ENCODE results near the gene RELN.

The RELN gene

GRCh38 chr7:103714376-103714927 is 275.0 kb downstream of the RELN start:
- in situ Hi-C loops (cut with HindIII; ENCODE audit: low sequenced_read_pairs) = no loop called here
- no peak overlapping the region for H3K4me3 ChIP-seq (ENCODE audit: low read depth, low read length)
- no peak for DNase-seq (ENCODE audit: low read depth, low spot score)
- TF ChIP-seq CTCF (IDR thresholded peaks at IDR 0.05; ENCODE audit: low read depth, low read length) = no peak

GRCh38 chr7:103712991-103713778 is 276.3 kb downstream of the RELN start:
- no peak for TF ChIP-seq CTCF (IDR thresholded peaks at IDR 0.05; ENCODE audit: low read depth, low read length)

GRCh38 chr7:103711413-103711812 is 278.0 kb downstream of the RELN start:
- H3K4me3 ChIP-seq (ENCODE audit: low read depth, low read length) = no peak overlapping the region
- no peak for TF ChIP-seq CTCF (IDR thresholded peaks at IDR 0.05; ENCODE audit: low read depth, low read length)
- in situ Hi-C loops (cut with HindIII; ENCODE audit: low sequenced_read_pairs) = no loop called here
- DNase-seq (ENCODE audit: low read depth, low spot score) = no peak

More at GRCh38 chr7:103712991-103713778, 276.3 kb downstream of the RELN start:
- in situ Hi-C loops (cut with HindIII; ENCODE audit: low sequenced_read_pairs) = no loop called here
- no peak overlapping the region for H3K4me3 ChIP-seq (ENCODE audit: low read depth, low read length)
- no peak for DNase-seq (ENCODE audit: low read depth, low spot score)

GRCh38 chr7:103710247-103710646 is 279.2 kb downstream of the RELN start:
- no peak for TF ChIP-seq CTCF (IDR thresholded peaks at IDR 0.05; ENCODE audit: low read depth, low read length)
- in situ Hi-C loops (cut with HindIII; ENCODE audit: low sequenced_read_pairs) = no loop called here
- H3K4me3 ChIP-seq (ENCODE audit: low read depth, low read length) = no peak overlapping the region
- no peak for DNase-seq (ENCODE audit: low read depth, low spot score)

GRCh38 chr7:103706805-103707204 is 282.7 kb downstream of the RELN start:
- in situ Hi-C loops (cut with HindIII; ENCODE audit: low sequenced_read_pairs) = no loop called here
- no peak for DNase-seq (ENCODE audit: low read depth, low spot score)
- no peak overlapping the region for H3K4me3 ChIP-seq (ENCODE audit: low read depth, low read length)
- no peak for TF ChIP-seq CTCF (IDR thresholded peaks at IDR 0.05; ENCODE audit: low read depth, low read length)

GRCh38 chr7:103705542-103705941 is 283.9 kb downstream of the RELN start:
- no peak for TF ChIP-seq CTCF (IDR thresholded peaks at IDR 0.05; ENCODE audit: low read depth, low read length)
- no peak overlapping the region for H3K4me3 ChIP-seq (ENCODE audit: low read depth, low read length)
- no peak for DNase-seq (ENCODE audit: low read depth, low spot score)
- in situ Hi-C loops (cut with HindIII; ENCODE audit: low sequenced_read_pairs) = no loop called here

Measured in astrocyte of the spinal cord (primary cell).